Cortex of kidney (tissue), 1 donor: ENCODE data around the gene FAM50B.

Source experiments
- DNase-seq: peaks from one replicate; lab custom pipeline; 2025; lab: John Stamatoyannopoulos, UW

Gene FAM50B

DNA sequence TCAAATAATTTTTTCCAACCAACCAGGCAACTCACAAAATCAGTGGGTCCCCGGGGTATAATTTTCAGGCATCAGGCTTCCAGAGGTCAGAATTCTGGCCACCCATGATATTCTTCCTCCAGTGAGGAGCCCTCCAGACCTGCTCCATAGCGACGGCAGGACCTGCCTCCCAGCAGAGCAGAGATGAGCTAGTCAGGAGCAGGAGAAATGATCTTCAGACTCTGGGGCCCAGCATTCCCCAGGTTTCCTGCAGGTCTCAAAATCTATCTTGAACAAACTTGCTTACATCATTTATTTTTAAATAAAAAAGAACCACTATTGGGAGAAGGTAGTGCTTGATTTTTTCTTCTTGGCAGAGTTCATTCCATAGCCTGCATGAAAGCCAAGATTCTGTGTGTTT lies 44.7 kb downstream of the FAM50B start:
- DNase-seq: no peak

- DNase-seq: no peak
Measured at GRCh38 chr6:3894590-3895311, 45.6 kb downstream of the FAM50B start.

GRCh38 chr6:3895312-3895653 lies 46.1 kb downstream of the FAM50B start:
- no peak for DNase-seq

DNA sequence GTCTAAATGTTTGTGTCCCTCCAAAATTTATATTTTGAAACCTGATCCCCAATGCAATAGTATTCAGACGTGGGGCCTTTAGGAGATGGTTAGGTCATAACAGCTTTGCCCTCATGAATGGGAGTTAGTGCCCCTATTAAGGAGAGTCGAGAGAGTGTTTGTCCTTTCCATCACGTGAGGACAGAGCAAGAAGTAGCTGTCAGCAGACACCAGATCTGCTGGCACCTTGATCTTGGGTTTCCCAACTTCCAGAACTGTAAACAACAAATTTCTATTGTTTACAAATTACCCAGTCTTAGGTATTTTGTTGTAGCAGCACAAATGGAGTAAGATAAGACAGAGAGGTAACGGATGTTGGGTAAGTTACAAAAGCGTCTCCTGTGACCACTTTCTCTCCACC lies 46.6 kb downstream of the FAM50B start:
- DNase-seq: no peak

DNA sequence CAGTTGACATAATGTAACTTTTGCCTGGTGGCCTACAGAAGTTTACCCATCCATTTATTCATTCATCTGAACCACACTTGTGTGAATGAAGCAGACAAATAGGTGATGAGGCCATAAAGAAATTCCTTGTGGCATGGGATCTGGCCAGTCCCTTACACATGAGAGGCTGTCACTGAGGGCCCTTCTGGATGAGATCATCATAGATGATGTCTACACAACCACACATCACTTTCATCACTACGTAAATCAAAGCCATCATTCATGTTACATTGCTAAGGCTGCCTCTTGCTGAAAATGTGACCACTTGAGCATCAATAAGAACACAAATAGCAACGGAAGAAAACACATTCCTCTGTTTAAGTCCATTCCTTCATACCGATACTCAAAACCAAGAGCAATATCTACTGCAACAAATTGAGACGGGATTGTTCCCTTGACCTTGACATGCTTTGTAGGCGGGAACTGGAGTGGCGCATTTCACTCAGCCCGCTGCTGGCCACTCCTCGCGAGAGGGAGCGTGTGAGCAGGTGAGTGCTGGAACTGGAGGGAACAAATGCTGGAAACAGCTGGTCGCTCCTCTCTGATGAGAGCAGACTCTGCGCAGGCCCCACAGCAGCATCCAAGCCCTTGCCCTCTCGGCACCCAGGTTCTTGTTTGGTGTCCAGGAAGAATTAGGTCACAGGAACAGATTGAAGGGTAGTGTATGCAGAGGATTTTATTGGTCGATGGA lies 49.3 kb downstream of the FAM50B start:
- no peak for DNase-seq

- DNase-seq: no peak
Measured at GRCh38 chr6:3899061-3899460, 49.9 kb downstream of the FAM50B start.

DNA sequence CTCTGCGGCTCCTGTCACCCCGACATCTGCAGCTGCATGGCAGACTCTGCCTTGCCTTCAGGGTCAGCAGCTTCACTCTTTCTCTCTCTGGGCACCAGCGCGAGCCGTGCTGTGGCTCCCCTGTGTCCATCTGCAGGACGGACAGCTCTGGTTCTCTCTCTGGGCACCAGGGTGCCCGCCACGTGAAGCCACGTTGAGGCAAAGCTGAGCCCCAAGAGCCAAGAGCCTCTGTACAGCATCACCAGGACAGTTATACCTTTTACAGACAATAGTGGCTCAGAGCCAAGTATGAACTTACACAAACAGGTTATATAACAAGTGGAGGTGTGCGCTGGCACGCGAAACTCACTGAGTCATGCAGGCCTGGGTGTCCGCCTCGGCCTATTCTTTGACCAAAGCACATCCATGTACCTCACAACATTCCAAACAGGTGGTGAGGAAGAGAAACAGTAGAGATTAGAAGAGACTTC lies 50.8 kb downstream of the FAM50B start:
- no peak for DNase-seq
